Fibroblast of pulmonary artery (primary cell): Measurements from ENCODE around the gene CNTNAP2.

Source experiments
- DNase-seq: peaks from one replicate; pipeline ENCODE4 v3.0.0-alpha.2; 2010; ENCODE audit warnings: low read depth
- H3K4me3 ChIP-seq: replicated peaks from 2 replicates; pipeline ENCODE4 v1.5.1; 2011; ENCODE audit warnings: low read depth, mild to moderate bottlenecking, control low read depth, low read length, moderate library complexity
- CTCF ChIP-seq: IDR thresholded peaks from 2 replicates; pipeline ENCODE4 v1.5.1; 2011; ENCODE audit warnings: mild to moderate bottlenecking, control low read depth, low read length, inconsistent platforms; ENCODE audit errors: missing control alignments

CNTNAP2 gene

GRCh38 chr7:148035950-148036349 lies 1919.3 kb downstream of the CNTNAP2 start:
- H3K4me3 ChIP-seq: no peak overlapping the region
- no peak for TF ChIP-seq CTCF
- DNase-seq: no peak

GRCh38 chr7:148037044-148037443 lies 1920.4 kb downstream of the CNTNAP2 start:
- no peak overlapping the region for H3K4me3 ChIP-seq
- no peak for DNase-seq
- no peak for TF ChIP-seq CTCF

- DNase-seq: no peak
- H3K4me3 ChIP-seq: no peak overlapping the region
- no peak for TF ChIP-seq CTCF
These were observed 1924.6 kb downstream of the CNTNAP2 start for GRCh38 chr7:148041156-148041555.

GRCh38 chr7:148042935-148043631 lies 1926.5 kb downstream of the CNTNAP2 start:
- no peak overlapping the region for H3K4me3 ChIP-seq
- no peak for TF ChIP-seq CTCF
- DNase-seq: no peak

GRCh38 chr7:148044173-148044572 lies 1927.6 kb downstream of the CNTNAP2 start:
- no peak overlapping the region for H3K4me3 ChIP-seq
- TF ChIP-seq CTCF: no peak
- DNase-seq: no peak

GRCh38 chr7:148045521-148045920 lies 1928.9 kb downstream of the CNTNAP2 start:
- no peak for DNase-seq
- TF ChIP-seq CTCF: no peak
- H3K4me3 ChIP-seq: no peak overlapping the region

GRCh38 chr7:148049068-148049467 lies 1932.5 kb downstream of the CNTNAP2 start:
- no peak for DNase-seq
- no peak for TF ChIP-seq CTCF
- no peak overlapping the region for H3K4me3 ChIP-seq
